CD14-positive monocyte (primary cell): Measurements from ENCODE around the gene STPG1. TPM values are rescaled to one million over a fixed set of nuclear protein-coding genes. Genes with fewer than 3 reads are reported as not detected.

ENCODE experiments used
- DNase-seq, 3 donors: peaks; one replicate each; pipeline ENCODE4 v3.0.0-alpha.2; 2011 to 2022
- H2AFZ ChIP-seq: 2 replicates; pipeline ENCODE4 v1.6.0; 2012; ENCODE audit warnings: mild to moderate bottlenecking, low read depth, low read length, inconsistent platforms; ENCODE audit not compliant: insufficient read depth, poor library complexity, severe bottlenecking
- H3K27ac ChIP-seq, 2 donors: 1 replicate in 1 of 2; 2 replicates in 1 of 2; pipeline ENCODE4 v1.5.1; 2012 to 2013; ENCODE audit warnings: low read length in 2 of 2, control low read depth in 1 of 2, inconsistent platforms in 1 of 2, low read depth in 1 of 2, mild to moderate bottlenecking in 1 of 2
- H3K27me3 ChIP-seq, 2 donors: one replicate each; pipeline versions ENCODE4 v1.6.0 to v1.6.1; 2011 to 2013; ENCODE audit warnings: low read length in 2 of 2; ENCODE audit not compliant: control insufficient read depth in 2 of 2, insufficient read depth in 2 of 2
- H3K36me3 ChIP-seq, 2 donors: replicated peaks in 1 of 2; 1 replicate in 1 of 2; 2 replicates in 1 of 2; pipeline versions ENCODE4 v1.5.1 to v1.6.1; 2012 to 2013; ENCODE audit warnings: low read length in 2 of 2, control low read depth in 1 of 2, inconsistent platforms in 1 of 2, mild to moderate bottlenecking in 1 of 2; ENCODE audit not compliant: insufficient read depth in 2 of 2, control insufficient read depth in 1 of 2
- H3K4me1 ChIP-seq, 2 donors: 1 replicate in 1 of 2; 2 replicates in 1 of 2; pipeline versions ENCODE4 v1.5.1 to v1.6.1; 2012 to 2013; ENCODE audit warnings: low read length in 2 of 2, control low read depth in 1 of 2, inconsistent platforms in 1 of 2, mild to moderate bottlenecking in 1 of 2, moderate library complexity in 1 of 2; ENCODE audit not compliant: insufficient read depth in 2 of 2, control insufficient read depth in 1 of 2
- H3K4me2 ChIP-seq: replicated peaks from 2 replicates; pipeline ENCODE3; 2012; ENCODE audit warnings: low read length, moderate library complexity, mild to moderate bottlenecking; ENCODE audit not compliant: poor library complexity, severe bottlenecking; ENCODE audit errors: extremely low read depth
- H3K4me3 ChIP-seq, 3 experiments: fragments of 200-600 bp in 1 of 3; sonication (generic) in 1 of 3; replicated peaks in 1 of 3; 1 replicate in 2 of 3; 2 replicates in 1 of 3; pipeline ENCODE4 v1.5.1; 2011 to 2013; ENCODE audit warnings: low read length in 3 of 3, mild to moderate bottlenecking in 3 of 3, control low read depth in 2 of 3, low read depth in 2 of 3, inconsistent platforms in 1 of 3, moderate library complexity in 1 of 3
- H3K79me2 ChIP-seq: 2 replicates; pipeline ENCODE4 v1.6.0; 2012; ENCODE audit warnings: mild to moderate bottlenecking, control low read depth, inconsistent platforms, low read length, moderate library complexity; ENCODE audit not compliant: insufficient read depth
- H3K9ac ChIP-seq: 2 replicates; pipeline ENCODE4 v1.6.0; 2017; ENCODE audit warnings: low read length, mild to moderate bottlenecking; ENCODE audit not compliant: insufficient read depth, poor library complexity, severe bottlenecking
- H3K9me3 ChIP-seq, 2 donors: replicated peaks in 1 of 2; 1 replicate in 1 of 2; 2 replicates in 1 of 2; pipeline versions ENCODE4 v1.5.1 to v1.6.1; 2012 to 2013; ENCODE audit warnings: low read length in 2 of 2, control low read depth in 1 of 2; ENCODE audit not compliant: control insufficient read depth in 1 of 2, insufficient read depth in 1 of 2
- H4K20me1 ChIP-seq: 2 replicates; pipeline ENCODE4 v1.6.0; 2012; ENCODE audit warnings: mild to moderate bottlenecking, low read length, control low read depth, moderate library complexity; ENCODE audit not compliant: insufficient read depth
- H3K27ac Mint-ChIP-seq, 7 donors: one replicate each; pipeline ENCODE4 v1.8.0; 2020; ENCODE audit warnings: mild to moderate bottlenecking in 7 of 7, mixed read lengths in 7 of 7, moderate library complexity in 6 of 7, inconsistent platforms in 2 of 7
- H3K27me3 Mint-ChIP-seq, 3 donors: one replicate each; pipeline ENCODE4 v1.8.0; 2021 to 2022; ENCODE audit warnings: low read depth in 3 of 3, mild to moderate bottlenecking in 3 of 3, mixed read lengths in 3 of 3, moderate library complexity in 3 of 3, inconsistent platforms in 1 of 3
- H3K36me3 Mint-ChIP-seq, 2 donors: one replicate each; pipeline ENCODE4 v1.8.0; 2020; ENCODE audit warnings: mixed read lengths in 2 of 2, inconsistent platforms in 1 of 2, mild to moderate bottlenecking in 1 of 2
- H3K4me1 Mint-ChIP-seq: one replicate; pipeline ENCODE4 v1.8.0; 2020; ENCODE audit warnings: mild to moderate bottlenecking, mixed read lengths
- H3K4me3 Mint-ChIP-seq, 2 donors: one replicate each; pipeline ENCODE4 v1.8.0; 2020; ENCODE audit warnings: mild to moderate bottlenecking in 2 of 2, mixed read lengths in 2 of 2, moderate library complexity in 1 of 2
- H3K9me3 Mint-ChIP-seq, 7 donors: one replicate each; pipeline ENCODE4 v1.8.0; 2020 to 2022; ENCODE audit warnings: mixed read lengths in 7 of 7, mild to moderate bottlenecking in 6 of 7, moderate library complexity in 6 of 7, inconsistent platforms in 2 of 7
- WGBS: methylation state at CpG from one replicate; pipeline ENCODE4 v1.1.5; 2013; ENCODE audit warnings: missing lambda C conversion rate; ENCODE audit not compliant: insufficient coverage; 5-methylcytosine and 5-hydroxymethylcytosine counted together
- intact Hi-C, 2 donors: fragments of 100-400 bp; cut with micrococcal nuclease; formaldehyde crosslinking; loops; one replicate each; pipeline versions ENCODE4 v1.15.0 to v1.15.1; 2023
- polyA plus RNA-seq, 3 donors: library from polyadenylated mRNA; depleted of rRNA in 1 of 3; unstranded in 2 of 3; stranded (reverse) in 1 of 3; fragments of 300-500 nt in 2 of 3; fragments of >200 nt in 1 of 3; fragmentation: Illumina TruSeq in 2 of 3; gene quantifications; 1 replicate in 2 of 3; 2 replicates in 1 of 3; pipeline ENCODE4 v1.2.3, GENCODE V29; 2012 to 2021
- TF ChIP-seq, protein P1 (sequence below): fragments of 200-600 bp; IDR thresholded peaks from one replicate; pipeline ENCODE4 v1.8.0; 2022; ENCODE audit warnings: antibody characterized with exemption, mild to moderate bottlenecking

The STPG1 gene
- polyA plus RNA-seq, 3 donors = 0.57 to 0.85 (median 0.60) TPM

DNA sequence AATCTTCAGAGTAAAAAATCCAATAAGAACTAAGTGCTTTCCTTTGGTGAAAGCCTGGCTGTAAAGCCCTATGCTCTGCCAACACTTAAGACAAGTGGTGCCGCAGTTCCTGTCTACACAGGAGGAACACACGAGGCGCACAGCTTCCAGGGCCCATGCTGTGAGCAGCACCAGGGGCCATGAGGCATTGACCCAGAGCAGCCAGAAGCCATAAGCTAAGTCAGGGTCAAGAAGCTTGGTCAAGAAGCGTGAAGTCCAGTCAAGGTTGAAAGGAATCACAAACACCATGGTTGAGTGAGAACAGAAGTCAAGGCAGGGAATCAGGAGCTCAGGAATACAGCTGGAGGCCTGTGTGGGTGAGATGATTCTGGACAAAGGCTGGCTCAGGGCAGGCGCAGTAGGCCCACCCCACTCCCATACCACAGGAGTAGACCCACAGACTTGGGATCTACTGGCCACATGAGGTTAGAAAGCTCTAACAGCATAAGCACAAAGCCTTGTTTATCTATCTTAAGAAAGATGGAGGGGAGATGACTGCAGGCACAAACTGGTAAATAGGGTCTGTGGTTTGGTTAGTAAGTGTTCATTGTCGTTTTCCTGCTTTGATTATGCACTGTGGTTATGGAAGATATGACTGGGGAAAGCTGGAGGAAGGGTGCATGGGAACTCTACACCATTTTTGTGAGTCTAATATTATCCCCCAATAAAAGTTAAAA is 46.1 kb upstream of the STPG1 start:
- intact Hi-C loops = no loop called here

DNA sequence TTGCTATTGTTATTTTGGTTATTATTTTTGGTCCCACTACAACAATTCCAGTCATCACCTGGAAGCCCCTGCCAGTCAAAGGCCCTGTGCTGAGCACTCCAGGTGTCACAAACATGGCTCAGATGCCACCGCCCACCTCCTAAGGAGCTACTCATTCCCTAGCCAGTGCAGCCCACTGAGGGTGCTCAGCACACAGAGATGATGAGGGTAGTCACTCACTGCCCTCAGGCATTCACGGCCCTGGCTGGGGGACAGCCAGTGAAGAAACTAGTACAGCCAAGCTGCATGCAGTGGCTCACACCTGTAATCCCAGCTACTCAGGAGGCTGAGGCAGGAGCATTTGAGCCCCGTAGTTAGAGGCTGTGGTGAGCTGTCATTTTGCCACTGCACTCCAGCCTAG is 44.3 kb upstream of the STPG1 start:
- no peak overlapping the region for H2AFZ ChIP-seq
- Mint-ChIP-seq H3K4me3 (no peak overlapping the region), H3K36me3 (peaks cover 77 to 85% of the 10 kb centered on the region in 2 donors), H3K27ac (no peak overlapping the region), H3K27me3 (peaks cover 0 to 1% (median 0%) of the 10 kb centered on the region in 3 donors), H3K4me1 (peaks cover 18% of the 10 kb centered on the region), H3K9me3 (peaks cover 8 to 17% (median 13%) of the 10 kb centered on the region in 7 donors)
- no peak overlapping the region for H3K4me2 ChIP-seq
- no peaks in the 10 kb centered on the region for H4K20me1 ChIP-seq
- peaks cover 37 to 76% of the 10 kb centered on the region in 2 donors for H3K36me3 ChIP-seq
- TF ChIP-seq, protein P1, sequence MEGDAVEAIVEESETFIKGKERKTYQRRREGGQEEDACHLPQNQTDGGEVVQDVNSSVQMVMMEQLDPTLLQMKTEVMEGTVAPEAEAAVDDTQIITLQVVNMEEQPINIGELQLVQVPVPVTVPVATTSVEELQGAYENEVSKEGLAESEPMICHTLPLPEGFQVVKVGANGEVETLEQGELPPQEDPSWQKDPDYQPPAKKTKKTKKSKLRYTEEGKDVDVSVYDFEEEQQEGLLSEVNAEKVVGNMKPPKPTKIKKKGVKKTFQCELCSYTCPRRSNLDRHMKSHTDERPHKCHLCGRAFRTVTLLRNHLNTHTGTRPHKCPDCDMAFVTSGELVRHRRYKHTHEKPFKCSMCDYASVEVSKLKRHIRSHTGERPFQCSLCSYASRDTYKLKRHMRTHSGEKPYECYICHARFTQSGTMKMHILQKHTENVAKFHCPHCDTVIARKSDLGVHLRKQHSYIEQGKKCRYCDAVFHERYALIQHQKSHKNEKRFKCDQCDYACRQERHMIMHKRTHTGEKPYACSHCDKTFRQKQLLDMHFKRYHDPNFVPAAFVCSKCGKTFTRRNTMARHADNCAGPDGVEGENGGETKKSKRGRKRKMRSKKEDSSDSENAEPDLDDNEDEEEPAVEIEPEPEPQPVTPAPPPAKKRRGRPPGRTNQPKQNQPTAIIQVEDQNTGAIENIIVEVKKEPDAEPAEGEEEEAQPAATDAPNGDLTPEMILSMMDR = no peak
- 100% methylated on average over 2 of the region's 3 CpGs for WGBS
- peaks cover 12 to 21% of the 10 kb centered on the region in 2 donors for H3K4me1 ChIP-seq
- H3K27ac ChIP-seq = no peak overlapping the region
- intact Hi-C loops = no loop called here
- no peaks in the 10 kb centered on the region for H3K27me3 ChIP-seq
- no peaks in the 10 kb centered on the region for H3K79me2 ChIP-seq
- DNase-seq = no peak
- H3K9ac ChIP-seq = no peak overlapping the region
- H3K4me3 ChIP-seq = no peak overlapping the region
- peaks cover 9 to 10% of the 10 kb centered on the region in 2 donors for H3K9me3 ChIP-seq

More for the DNA sequence above, 46.1 kb upstream of the STPG1 start:
- peaks cover 37 to 74% of the 10 kb centered on the region in 2 donors for H3K36me3 ChIP-seq
- Mint-ChIP-seq H3K4me1 (peaks cover 8% of the 10 kb centered on the region), H3K9me3 (peaks cover 8 to 17% (median 13%) of the 10 kb centered on the region in 7 donors), H3K27me3 (peaks cover 0 to 1% (median 0%) of the 10 kb centered on the region in 3 donors), H3K27ac (peak overlapping the region in 1 of 7 donors; percentile 78), H3K36me3 (peaks cover 73 to 76% of the 10 kb centered on the region in 2 donors), H3K4me3 (no peak overlapping the region)
- H4K20me1 ChIP-seq = no peaks in the 10 kb centered on the region
- no peak overlapping the region for H3K4me2 ChIP-seq
- no peaks in the 10 kb centered on the region for H3K27me3 ChIP-seq
- H3K4me1 ChIP-seq = peaks cover 4 to 8% of the 10 kb centered on the region in 2 donors
- 98% methylated on average over 4 of the region's 6 CpGs for WGBS
- H3K4me3 ChIP-seq = no peak overlapping the region
- H2AFZ ChIP-seq = no peak overlapping the region
- no peak for DNase-seq
- peaks cover 9 to 10% of the 10 kb centered on the region in 2 donors for H3K9me3 ChIP-seq
- no peak overlapping the region for H3K9ac ChIP-seq
- TF ChIP-seq, protein P1 = no peak
- H3K79me2 ChIP-seq = no peaks in the 10 kb centered on the region
- no peak overlapping the region for H3K27ac ChIP-seq
